Measurements from ENCODE around the gene ANXA7.
"Not testable (repeated sequence)": the region's sequence is repeated elsewhere in the genome, so short reads cannot be mapped to it uniquely, and the experiment has no call there.

Gene ANXA7

DNA sequence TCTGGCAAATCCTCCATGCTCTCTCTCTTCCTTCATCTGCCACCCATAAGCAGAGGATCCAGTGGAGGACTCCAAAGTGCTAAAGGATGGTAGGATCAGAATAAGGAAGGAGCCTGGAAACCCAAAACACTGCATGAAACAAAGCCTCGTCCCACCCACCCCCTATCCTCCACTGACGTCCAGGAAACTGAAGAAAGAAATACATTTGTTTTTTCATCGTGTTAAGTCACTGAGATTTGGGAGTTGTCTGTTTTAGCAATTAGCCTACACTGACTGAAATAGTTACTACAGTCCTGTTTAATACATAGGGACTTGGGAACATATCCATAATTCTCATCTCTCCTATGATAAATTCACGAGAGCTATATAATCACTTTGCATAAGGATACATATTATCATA, 14.8 kb downstream of the ANXA7 start:
- DNase-seq (ENCODE audit: low read depth), result no peak
- TF ChIP-seq, protein P1, sequence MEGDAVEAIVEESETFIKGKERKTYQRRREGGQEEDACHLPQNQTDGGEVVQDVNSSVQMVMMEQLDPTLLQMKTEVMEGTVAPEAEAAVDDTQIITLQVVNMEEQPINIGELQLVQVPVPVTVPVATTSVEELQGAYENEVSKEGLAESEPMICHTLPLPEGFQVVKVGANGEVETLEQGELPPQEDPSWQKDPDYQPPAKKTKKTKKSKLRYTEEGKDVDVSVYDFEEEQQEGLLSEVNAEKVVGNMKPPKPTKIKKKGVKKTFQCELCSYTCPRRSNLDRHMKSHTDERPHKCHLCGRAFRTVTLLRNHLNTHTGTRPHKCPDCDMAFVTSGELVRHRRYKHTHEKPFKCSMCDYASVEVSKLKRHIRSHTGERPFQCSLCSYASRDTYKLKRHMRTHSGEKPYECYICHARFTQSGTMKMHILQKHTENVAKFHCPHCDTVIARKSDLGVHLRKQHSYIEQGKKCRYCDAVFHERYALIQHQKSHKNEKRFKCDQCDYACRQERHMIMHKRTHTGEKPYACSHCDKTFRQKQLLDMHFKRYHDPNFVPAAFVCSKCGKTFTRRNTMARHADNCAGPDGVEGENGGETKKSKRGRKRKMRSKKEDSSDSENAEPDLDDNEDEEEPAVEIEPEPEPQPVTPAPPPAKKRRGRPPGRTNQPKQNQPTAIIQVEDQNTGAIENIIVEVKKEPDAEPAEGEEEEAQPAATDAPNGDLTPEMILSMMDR (IDR thresholded peaks at IDR 0.05; ENCODE audit: low read depth, low read length, missing control alignments), result no peak
- no peak overlapping the region for H3K4me3 ChIP-seq (ENCODE audit: low read depth, low read length)

DNA sequence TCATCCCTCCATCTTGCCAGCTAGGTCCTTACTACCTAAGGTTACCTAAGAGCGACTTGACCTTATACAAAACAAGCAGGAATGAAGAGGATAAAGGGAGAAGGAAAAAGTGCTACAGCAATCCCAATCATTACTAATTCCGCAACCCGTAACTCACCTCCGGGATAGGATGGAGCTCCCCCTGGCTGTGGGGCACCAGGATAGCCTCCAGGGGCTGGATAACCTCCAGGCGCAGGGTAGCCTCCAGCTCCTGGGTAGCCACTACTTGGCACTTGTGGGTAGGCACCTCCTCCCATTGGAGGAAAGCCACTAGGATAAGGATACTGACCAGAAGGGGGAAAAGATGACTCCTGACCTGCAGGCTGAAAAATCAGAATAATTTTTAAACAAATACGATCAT, 15.8 kb downstream of the ANXA7 start:
- no peak overlapping the region for H3K4me3 ChIP-seq (ENCODE audit: low read depth, low read length)
- no peak for DNase-seq (ENCODE audit: low read depth)
- TF ChIP-seq, protein P1 (IDR thresholded peaks at IDR 0.05; ENCODE audit: low read depth, low read length, missing control alignments), result no peak

DNA sequence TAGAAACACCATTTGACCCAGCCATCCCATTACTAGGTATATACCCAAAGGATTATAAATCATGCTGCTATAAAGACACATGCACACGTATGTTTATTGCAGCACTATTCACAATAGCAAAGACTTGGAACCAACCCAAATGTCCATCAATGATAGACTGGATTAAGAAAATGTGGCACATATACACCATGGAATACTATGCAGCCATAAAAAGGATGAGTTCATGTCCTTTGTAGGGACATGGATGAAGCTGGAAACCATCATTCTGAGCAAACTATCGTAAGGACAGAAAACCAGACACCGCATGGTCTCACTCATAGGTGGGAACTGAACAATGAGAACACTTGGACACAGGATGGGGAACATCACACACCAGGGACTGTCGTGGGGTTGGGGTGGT, 19.5 kb downstream of the ANXA7 start:
- not testable (repeated sequence) for DNase-seq (ENCODE audit: low read depth); H3K4me3 ChIP-seq (ENCODE audit: low read depth, low read length)

DNA sequence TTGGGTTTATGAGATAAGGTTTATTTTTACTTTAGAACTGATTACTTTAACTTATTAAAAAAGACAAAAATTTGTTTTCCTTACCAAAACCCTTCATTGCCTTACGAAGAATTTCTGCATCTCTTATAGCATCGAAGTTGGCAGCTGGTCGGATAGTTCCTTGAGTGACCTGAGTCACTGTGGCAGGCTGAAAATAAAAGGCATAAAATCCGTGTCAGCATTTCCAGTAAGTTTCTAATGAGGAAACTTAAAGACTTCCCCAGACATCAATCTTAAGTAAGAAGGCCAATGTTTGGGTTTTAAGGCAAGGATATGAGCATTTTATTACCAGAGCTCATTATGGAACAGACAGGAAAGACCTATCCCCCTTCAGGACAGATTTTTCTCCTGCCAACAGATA, 25.6 kb downstream of the ANXA7 start:
- no peak overlapping the region for H3K4me3 ChIP-seq (ENCODE audit: low read depth, low read length)
- TF ChIP-seq, protein P1 (IDR thresholded peaks at IDR 0.05; ENCODE audit: low read depth, low read length, missing control alignments), result no peak
- DNase-seq (ENCODE audit: low read depth), result no peak

DNA sequence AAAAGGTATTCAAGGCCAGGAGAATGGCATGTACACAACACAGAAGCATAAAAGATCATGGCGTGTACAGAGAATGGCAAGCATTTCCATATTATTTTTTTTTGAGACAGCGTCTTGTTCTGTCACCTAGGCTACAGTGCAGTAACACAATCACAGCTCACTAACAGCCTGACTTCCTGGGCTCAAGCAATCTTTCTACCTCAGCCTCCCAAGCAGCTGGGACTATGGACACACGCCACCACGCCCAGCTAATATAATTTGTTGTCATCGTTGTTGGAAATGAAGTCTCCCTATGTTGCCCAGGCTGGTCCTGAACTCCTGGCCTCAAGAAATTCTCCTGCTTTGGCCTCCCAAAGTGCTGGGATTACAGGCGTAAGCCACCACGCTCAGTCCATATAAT, 27.3 kb downstream of the ANXA7 start:
- TF ChIP-seq, protein P1 (IDR thresholded peaks at IDR 0.05; ENCODE audit: low read depth, low read length, missing control alignments), result no peak
- DNase-seq (ENCODE audit: low read depth), result no peak
- no peak overlapping the region for H3K4me3 ChIP-seq (ENCODE audit: low read depth, low read length)

DNA sequence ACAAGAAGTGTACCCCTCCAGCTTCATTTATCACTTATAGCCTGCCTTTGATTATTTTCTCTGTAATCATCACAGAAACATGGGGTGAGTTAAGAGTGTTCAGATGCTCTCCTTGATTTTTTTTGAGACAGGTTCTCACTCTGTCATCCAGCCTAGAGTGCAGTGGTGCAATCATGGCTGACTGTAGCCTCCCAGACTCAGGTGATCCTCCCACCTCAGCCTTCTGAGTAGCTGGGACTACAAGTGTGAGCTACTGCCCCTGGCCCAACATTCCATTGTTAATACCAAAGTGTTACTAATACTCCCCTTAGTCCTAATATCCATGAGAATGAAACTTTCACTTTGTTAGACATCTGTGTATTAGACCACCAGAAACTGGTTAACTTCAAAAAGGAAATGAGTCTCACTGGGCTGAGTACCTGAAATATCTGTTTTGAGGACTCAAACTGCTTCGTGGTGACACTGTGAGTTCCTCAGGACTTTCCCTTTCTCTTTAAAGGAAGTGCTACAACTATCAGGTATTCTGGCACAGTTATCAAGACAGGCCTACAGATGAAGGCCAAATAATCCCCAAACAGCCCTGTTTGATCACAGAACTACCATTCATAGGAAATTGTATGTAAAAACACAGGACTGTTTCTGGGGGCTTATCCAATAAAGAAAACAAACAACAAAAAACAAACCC, 34.7 kb downstream of the ANXA7 start:
- no peak overlapping the region for H3K4me3 ChIP-seq (ENCODE audit: low read depth, low read length)
- DNase-seq (ENCODE audit: low read depth), result no peak
- TF ChIP-seq, protein P1 (IDR thresholded peaks at IDR 0.05; ENCODE audit: low read depth, low read length, missing control alignments), result no peak

DNA sequence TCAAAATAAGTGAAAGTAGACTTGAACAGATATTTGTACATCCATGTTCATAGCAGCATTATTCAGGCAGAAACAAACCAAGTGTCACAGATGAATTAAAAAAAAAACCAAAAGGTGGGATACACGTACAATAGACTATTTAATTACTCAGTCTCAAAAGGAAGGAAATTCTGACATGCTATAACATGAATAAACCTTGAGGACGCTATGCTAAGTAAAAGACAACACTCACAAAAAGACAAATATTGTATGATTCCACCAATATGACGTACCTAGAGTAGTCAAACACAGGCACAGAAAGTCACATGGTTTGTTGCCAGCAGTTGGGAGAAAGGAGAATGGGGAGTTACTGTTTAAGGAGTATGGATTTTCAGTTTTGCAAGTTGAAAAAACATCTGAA, 37.2 kb downstream of the ANXA7 start:
- TF ChIP-seq, protein P1 (IDR thresholded peaks at IDR 0.05; ENCODE audit: low read depth, low read length, missing control alignments), result no peak
- no peak overlapping the region for H3K4me3 ChIP-seq (ENCODE audit: low read depth, low read length)
- DNase-seq (ENCODE audit: low read depth), result no peak
